ENCODE measurements around the gene GPR75. TPM values are rescaled to one million over a fixed set of nuclear protein-coding genes. Genes with fewer than 3 reads are reported as not detected.
A peak's percentile ranks its signal among the peaks of the same experiment; 100 is the strongest.

GPR75 gene
- total and polyA plus RNA-seq, 12 donors = 0.32 to 2.1 (median 0.96) TPM

DNA sequence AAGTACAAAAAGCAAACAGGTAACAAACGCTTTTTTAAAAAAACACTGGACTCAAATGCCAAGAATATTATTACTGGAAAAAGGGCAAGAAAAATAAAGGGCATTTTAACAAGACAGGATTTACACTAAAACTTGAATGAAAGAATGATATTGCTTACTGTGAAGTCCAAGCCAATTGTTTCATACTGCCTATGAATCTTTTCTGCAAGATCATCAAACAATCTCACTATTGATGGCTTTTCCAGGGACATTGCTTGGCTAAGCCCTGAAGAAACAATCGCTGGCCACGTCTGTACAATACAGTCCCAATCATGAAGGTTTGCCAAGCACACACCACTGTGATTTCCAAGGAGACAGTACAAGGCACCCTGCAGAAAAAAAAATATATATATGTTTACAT, 41.4 kb upstream of the GPR75 start:
- DNase-seq (no peak), ATAC-seq (no peak)
- Histone ChIP-seq H3K4me3 (no peak overlapping the region), H3K9me3 (no peaks in the 10 kb centered on the region), H3K27ac (no peak overlapping the region), H3K36me3 (peaks cover 0 to 100% (median 53%) of the 10 kb centered on the region in 9 donors), H3K27me3 (no peaks in the 10 kb centered on the region), H3K4me1 (peaks cover 0 to 12% (median 0%) of the 10 kb centered on the region in 9 donors)
- intact Hi-C loops (cut with DNase I) = no loop called here
- TF ChIP-seq CTCF (IDR thresholded peaks at IDR 0.05) = no peak
- WGBS, 2 donors = 76 to 89% methylated on average over 3 of the region's 3 CpGs

GRCh38 chr2:53896864-53897263, 37.1 kb upstream of the GPR75 start:
- Histone ChIP-seq H3K27ac (peak overlapping the region in 4 of 10 donors; percentile 27 to 54 (median 28)), H3K27me3 (no peaks in the 10 kb centered on the region), H3K4me3 (no peak overlapping the region), H3K4me1 (peaks cover 0 to 13% (median 0%) of the 10 kb centered on the region in 9 donors), H3K36me3 (peaks cover 0 to 100% (median 57%) of the 10 kb centered on the region in 9 donors), H3K9me3 (no peaks in the 10 kb centered on the region)
- no peak for TF ChIP-seq CTCF (IDR thresholded peaks at IDR 0.05)
- ATAC-seq (peak in 7 of 8 donors; percentile 49 to 88 (median 72)), DNase-seq (no peak)
- WGBS, 2 donors = 55 to 63% methylated on average over 3 of the region's 3 CpGs
- intact Hi-C loops (cut with DNase I) = no loop called here

DNA sequence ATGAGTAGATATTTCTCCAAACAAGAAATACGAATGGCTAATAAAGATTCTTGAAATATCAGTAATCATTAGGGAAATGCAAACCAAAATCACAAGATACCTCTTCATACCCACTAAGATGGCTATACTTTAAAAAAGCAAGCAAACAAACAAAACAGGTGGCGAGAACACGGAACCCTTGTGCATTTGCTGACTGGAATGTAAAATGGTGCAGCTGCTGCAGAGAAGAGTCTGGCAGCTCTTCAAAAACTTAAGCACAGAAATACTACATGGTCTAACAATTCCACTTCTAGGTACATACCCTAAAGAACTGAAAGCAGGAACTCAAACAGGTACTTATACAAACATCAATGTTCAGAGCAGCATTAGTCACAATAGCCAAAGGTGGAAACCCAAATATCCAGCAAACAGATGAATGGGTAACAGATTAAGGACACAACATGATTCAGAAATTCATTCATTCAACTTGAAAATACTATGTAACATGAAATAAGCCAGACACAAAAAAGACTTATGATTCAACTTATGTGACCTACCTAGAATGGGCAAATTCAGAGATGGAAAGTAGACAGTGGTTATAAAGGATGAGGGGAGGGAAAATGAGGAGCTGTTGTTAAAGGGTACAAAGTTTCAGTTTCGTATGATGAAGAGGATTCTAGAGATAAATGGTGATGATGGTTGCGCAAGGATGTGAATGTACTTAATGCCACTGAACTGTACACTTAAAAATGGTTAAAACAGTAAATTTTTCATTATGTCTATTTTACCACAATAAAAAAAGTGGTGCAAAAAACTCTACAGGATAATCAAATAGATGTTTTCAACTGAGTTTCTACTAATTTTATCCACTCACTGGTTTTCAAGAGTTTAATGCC, 26.9 kb upstream of the GPR75 start:
- intact Hi-C loops (cut with DNase I) = loop anchor here in 1 of 10 donors (10.0 kb wide), 1 partner anchor 48 kb away; no protein-coding TSS in a partner anchor
- WGBS, 2 donors = 90% methylated on average over 5 of the region's 5 CpGs
- H3K9me3 ChIP-seq = no peaks in the 10 kb centered on the region
- H3K27ac ChIP-seq = no peak overlapping the region
- H3K27me3 ChIP-seq = no peaks in the 10 kb centered on the region
- ATAC-seq = no peak
- no peak overlapping the region for H3K4me3 ChIP-seq
- no peak for DNase-seq
- no peak for TF ChIP-seq CTCF (IDR thresholded peaks at IDR 0.05)
- H3K4me1 ChIP-seq = no peaks in the 10 kb centered on the region
- peaks cover 0 to 100% (median 74%) of the 10 kb centered on the region in 9 donors for H3K36me3 ChIP-seq

GRCh38 chr2:53884883-53885282, 25.1 kb upstream of the GPR75 start:
- Histone ChIP-seq H3K9me3 (no peaks in the 10 kb centered on the region), H3K27me3 (no peaks in the 10 kb centered on the region), H3K4me1 (no peaks in the 10 kb centered on the region), H3K36me3 (peaks cover 0 to 100% (median 67%) of the 10 kb centered on the region in 9 donors), H3K4me3 (no peak overlapping the region), H3K27ac (no peak overlapping the region)
- TF ChIP-seq CTCF (IDR thresholded peaks at IDR 0.05) = no peak
- intact Hi-C loops (cut with DNase I) = loop anchor here in 1 of 10 donors (10.0 kb wide), 1 partner anchor 50 kb away; no protein-coding TSS in a partner anchor
- 89 to 96% methylated on average over 1 of the region's 1 CpG for WGBS, 2 donors
- no peak for DNase-seq
- ATAC-seq = no peak

Data from heart right ventricle (tissue), 16 donors.